ENCODE data around the gene USP44.

Gene USP44

DNA sequence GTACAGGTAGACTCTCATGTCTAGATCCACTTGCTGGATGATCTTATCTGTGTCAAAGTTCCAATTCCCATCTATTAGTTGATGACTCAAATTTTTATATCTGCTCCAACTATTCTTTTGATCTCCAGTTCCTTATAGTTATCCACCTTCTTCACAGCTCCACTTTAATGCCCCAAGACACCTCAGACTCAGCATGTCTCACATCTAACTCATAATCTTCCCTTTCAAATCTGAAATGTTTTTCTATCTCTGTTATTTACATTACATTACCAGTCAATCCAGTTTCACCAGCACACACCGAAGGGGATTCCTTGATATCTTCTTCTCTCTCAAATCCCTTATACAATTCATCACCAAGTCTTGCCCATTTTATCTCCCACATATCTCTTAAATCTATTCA lies 81.0 kb downstream of the USP44 start:
- no peak for DNase-seq (ENCODE audit: low spot score in 2 of 2)
- Mint-ChIP-seq H3K4me1 (peaks cover 5% of the 10 kb centered on the region), H3K4me3 (no peak overlapping the region), H3K36me3 (peaks cover 21% of the 10 kb centered on the region), H3K9me3 (no peaks in the 10 kb centered on the region), H3K27ac (no peak overlapping the region)
- ATAC-seq: no peak

Data from stimulated activated effector memory CD8-positive, alpha-beta T cell treated with anti-CD3 and anti-CD28 coated beads, Interleukin-12 subunit alpha, Interleukin-12 subunit beta, amount 100 ng/mL, for 72 hours (primary cell).